Fibroblast of lung (primary cell): ENCODE data around the gene GPC5. TPM values are rescaled to one million over a fixed set of nuclear protein-coding genes. Genes with fewer than 3 reads are reported as not detected.

Experiments
- DNase-seq, 2 donors: peaks; one replicate each; pipeline versions ENCODE4 v3.0.0 to v3.0.0-alpha.2; 2010; ENCODE audit warnings: low read depth in 2 of 2
- H2AFZ ChIP-seq: 2 replicates; pipeline ENCODE4 v1.5.1; 2012; ENCODE audit warnings: low read length, control low read depth, inconsistent platforms
- H3K27ac ChIP-seq: 2 replicates; pipeline ENCODE4 v1.5.1; 2011; ENCODE audit warnings: low read length, control low read depth; ENCODE audit not compliant: insufficient read depth
- H3K27me3 ChIP-seq: 2 replicates; pipeline ENCODE4 v1.5.1; 2011; ENCODE audit warnings: mild to moderate bottlenecking, low read length; ENCODE audit not compliant: control insufficient read depth, insufficient read depth
- H3K36me3 ChIP-seq: 2 replicates; pipeline ENCODE4 v1.5.1; 2011; ENCODE audit warnings: low read length; ENCODE audit not compliant: control insufficient read depth, insufficient read depth
- H3K4me1 ChIP-seq: 2 replicates; pipeline ENCODE4 v1.5.1; 2011; ENCODE audit warnings: low read length; ENCODE audit not compliant: control insufficient read depth, insufficient read depth; ENCODE audit errors: extremely low read depth
- H3K4me2 ChIP-seq: 2 replicates; pipeline ENCODE4 v1.5.1; 2011; ENCODE audit warnings: low read length, control low read depth; ENCODE audit not compliant: insufficient read depth; ENCODE audit errors: extremely low read depth
- H3K4me3 ChIP-seq, 4 experiments: fragments of 200-600 bp in 1 of 4; sonication (generic) in 1 of 4; replicated peaks in 1 of 4; 2 replicates each; pipeline ENCODE4 v1.5.1; 2011 to 2016; ENCODE audit warnings: low read length in 4 of 4, low read depth in 3 of 4, mild to moderate bottlenecking in 3 of 4, control low read depth in 2 of 4, inconsistent platforms in 1 of 4, mixed read lengths in 1 of 4; ENCODE audit not compliant: insufficient read depth in 1 of 4; ENCODE audit errors: control extremely low read depth in 1 of 4
- H3K79me2 ChIP-seq: 2 replicates; pipeline ENCODE4 v1.5.1; 2012; ENCODE audit warnings: mild to moderate bottlenecking, low read length, inconsistent platforms; ENCODE audit not compliant: control insufficient read depth, insufficient read depth
- H3K9ac ChIP-seq: 2 replicates; pipeline ENCODE4 v1.5.1; 2011; ENCODE audit warnings: mild to moderate bottlenecking, low read length, control low read depth; ENCODE audit not compliant: insufficient read depth
- H3K9me3 ChIP-seq: 2 replicates; pipeline ENCODE4 v1.5.1; 2012; ENCODE audit warnings: low read depth, low read length; ENCODE audit not compliant: control insufficient read depth, insufficient read depth
- H4K20me1 ChIP-seq: 2 replicates; pipeline ENCODE4 v1.5.1; 2011; ENCODE audit warnings: low read length; ENCODE audit not compliant: control insufficient read depth, insufficient read depth; ENCODE audit errors: extremely low read depth
- EZH2 ChIP-seq: IDR thresholded peaks from 2 replicates; pipeline ENCODE4 v1.5.1; 2012; ENCODE audit warnings: low read length, control low read depth, mild to moderate bottlenecking; ENCODE audit errors: missing control alignments
- polyA plus RNA-seq, 2 donors: library from polyadenylated mRNA; depleted of rRNA in 1 of 2; stranded (reverse) in 1 of 2; unstranded in 1 of 2; fragments of >200 nt; gene quantifications; 2 replicates each; pipeline ENCODE4 v1.2.1, GENCODE V29; 2011 to 2012; ENCODE audit warnings: missing spikeins in 1 of 2
- total RNA-seq: library from RNA; depleted of rRNA; stranded (reverse); fragments of >200 nt; gene quantifications from 2 replicates; pipeline ENCODE4 v1.2.1, GENCODE V29; 2014
- TF ChIP-seq, protein P1 (sequence below), 2 donors: IDR thresholded peaks in 1 of 2; conservative IDR thresholded peaks in 1 of 2; 1 replicate in 1 of 2; 2 replicates in 1 of 2; pipeline ENCODE4 v1.5.1; 2011 to 2012; ENCODE audit warnings: low read length in 2 of 2, control low read depth in 1 of 2, inconsistent platforms in 1 of 2, low read depth in 1 of 2, mild to moderate bottlenecking in 1 of 2

The GPC5 gene
- total and polyA plus RNA-seq, 2 donors (not counting 1 experiment from before 2014, with no cell fraction given) = 0.17 TPM; not detected in 1

DNA sequence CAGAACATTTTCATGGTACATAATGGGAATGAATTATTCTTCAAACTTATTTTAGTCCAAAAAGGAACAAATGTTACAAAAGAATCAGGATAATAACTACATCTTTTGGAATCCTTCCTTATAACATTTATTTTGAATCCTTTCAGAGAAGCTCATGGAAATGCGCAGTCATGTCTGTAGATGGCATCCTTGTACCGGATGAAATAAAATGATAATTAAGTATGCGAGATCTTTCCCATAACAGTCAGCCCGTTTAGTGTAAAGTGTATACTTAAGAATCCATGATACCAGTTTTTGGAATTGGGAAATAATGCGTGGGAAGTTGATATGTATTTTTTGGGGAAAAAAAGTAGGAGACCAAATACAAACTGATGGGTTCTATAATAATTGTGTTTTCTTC, 418.8 kb downstream of the GPC5 start:
- H3K79me2 ChIP-seq = no peaks in the 10 kb centered on the region
- no peaks in the 10 kb centered on the region for H3K4me1 ChIP-seq
- no peak overlapping the region for H2AFZ ChIP-seq
- no peak overlapping the region for H3K9ac ChIP-seq
- no peak overlapping the region for H3K4me2 ChIP-seq
- H3K36me3 ChIP-seq = no peaks in the 10 kb centered on the region
- no peak overlapping the region for H3K27ac ChIP-seq
- DNase-seq = peak; percentile 30 to 66
- H4K20me1 ChIP-seq = no peaks in the 10 kb centered on the region
- H3K4me3 ChIP-seq = no peak overlapping the region
- TF ChIP-seq, protein P1, sequence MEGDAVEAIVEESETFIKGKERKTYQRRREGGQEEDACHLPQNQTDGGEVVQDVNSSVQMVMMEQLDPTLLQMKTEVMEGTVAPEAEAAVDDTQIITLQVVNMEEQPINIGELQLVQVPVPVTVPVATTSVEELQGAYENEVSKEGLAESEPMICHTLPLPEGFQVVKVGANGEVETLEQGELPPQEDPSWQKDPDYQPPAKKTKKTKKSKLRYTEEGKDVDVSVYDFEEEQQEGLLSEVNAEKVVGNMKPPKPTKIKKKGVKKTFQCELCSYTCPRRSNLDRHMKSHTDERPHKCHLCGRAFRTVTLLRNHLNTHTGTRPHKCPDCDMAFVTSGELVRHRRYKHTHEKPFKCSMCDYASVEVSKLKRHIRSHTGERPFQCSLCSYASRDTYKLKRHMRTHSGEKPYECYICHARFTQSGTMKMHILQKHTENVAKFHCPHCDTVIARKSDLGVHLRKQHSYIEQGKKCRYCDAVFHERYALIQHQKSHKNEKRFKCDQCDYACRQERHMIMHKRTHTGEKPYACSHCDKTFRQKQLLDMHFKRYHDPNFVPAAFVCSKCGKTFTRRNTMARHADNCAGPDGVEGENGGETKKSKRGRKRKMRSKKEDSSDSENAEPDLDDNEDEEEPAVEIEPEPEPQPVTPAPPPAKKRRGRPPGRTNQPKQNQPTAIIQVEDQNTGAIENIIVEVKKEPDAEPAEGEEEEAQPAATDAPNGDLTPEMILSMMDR (conservative IDR thresholded peaks at IDR 0.05 in 1 of 2, IDR thresholded peaks at IDR 0.05 in 1 of 2; ENCODE audit: low read depth in 1 of 2, low read length in 2 of 2) = peak in 1 of 2 donors; percentile 64
- no peak for TF ChIP-seq EZH2
- H3K27me3 ChIP-seq = no peaks in the 10 kb centered on the region
- no peaks in the 10 kb centered on the region for H3K9me3 ChIP-seq

DNA sequence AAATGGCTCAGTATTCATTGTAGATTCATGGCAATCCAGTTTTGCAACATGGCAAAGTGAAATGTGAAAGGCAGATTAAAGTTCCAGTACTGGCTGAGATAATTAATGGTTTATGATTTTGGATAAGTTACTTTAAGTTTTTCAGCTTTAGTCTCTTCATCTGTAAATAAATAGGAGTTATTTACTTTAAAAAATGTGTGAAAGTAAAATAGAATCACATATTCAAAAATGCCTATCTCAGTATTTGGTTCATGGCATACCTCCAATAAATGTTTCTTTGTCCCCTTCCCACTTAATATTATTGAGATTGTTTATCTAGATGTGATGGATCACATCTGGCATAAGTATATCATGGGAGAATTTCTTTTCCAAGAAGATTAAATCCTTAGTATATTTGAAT, 426.0 kb downstream of the GPC5 start:
- H3K4me1 ChIP-seq = no peaks in the 10 kb centered on the region
- TF ChIP-seq, protein P1 (conservative IDR thresholded peaks at IDR 0.05 in 1 of 2, IDR thresholded peaks at IDR 0.05 in 1 of 2; ENCODE audit: low read depth in 1 of 2, low read length in 2 of 2) = no peak
- TF ChIP-seq EZH2 = no peak
- no peaks in the 10 kb centered on the region for H3K79me2 ChIP-seq
- H4K20me1 ChIP-seq = no peaks in the 10 kb centered on the region
- no peak for DNase-seq
- no peak overlapping the region for H3K27ac ChIP-seq
- no peak overlapping the region for H3K9ac ChIP-seq
- no peaks in the 10 kb centered on the region for H3K36me3 ChIP-seq
- H2AFZ ChIP-seq = no peak overlapping the region
- H3K27me3 ChIP-seq = no peaks in the 10 kb centered on the region
- no peak overlapping the region for H3K4me2 ChIP-seq
- no peak overlapping the region for H3K4me3 ChIP-seq
- H3K9me3 ChIP-seq = no peaks in the 10 kb centered on the region

DNA sequence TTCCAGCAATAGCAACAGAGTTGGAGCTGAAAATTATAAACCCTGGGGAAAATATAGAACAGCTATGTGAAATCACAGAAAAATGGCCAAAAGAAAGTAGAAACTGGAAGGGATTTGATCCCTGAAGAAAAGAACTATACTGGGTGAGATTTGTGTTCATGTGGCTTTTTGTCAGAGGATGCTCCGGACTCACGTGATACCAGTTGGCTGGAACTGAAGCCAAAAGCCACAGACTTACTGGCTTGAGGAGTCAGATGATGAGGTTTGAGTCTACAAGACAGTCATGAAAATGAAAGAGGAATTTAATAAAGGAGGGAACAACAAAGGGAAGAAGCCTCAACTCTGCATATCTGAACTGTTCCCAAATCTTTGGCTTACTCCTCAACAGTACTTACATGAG, 427.1 kb downstream of the GPC5 start:
- no peak overlapping the region for H3K27ac ChIP-seq
- no peaks in the 10 kb centered on the region for H3K4me1 ChIP-seq
- H3K79me2 ChIP-seq = no peaks in the 10 kb centered on the region
- H3K4me2 ChIP-seq = no peak overlapping the region
- H3K9me3 ChIP-seq = no peaks in the 10 kb centered on the region
- no peaks in the 10 kb centered on the region for H3K27me3 ChIP-seq
- DNase-seq = no peak
- no peak overlapping the region for H3K4me3 ChIP-seq
- TF ChIP-seq EZH2 = no peak
- TF ChIP-seq, protein P1 (conservative IDR thresholded peaks at IDR 0.05 in 1 of 2, IDR thresholded peaks at IDR 0.05 in 1 of 2; ENCODE audit: low read depth in 1 of 2, low read length in 2 of 2) = no peak
- no peaks in the 10 kb centered on the region for H4K20me1 ChIP-seq
- H3K9ac ChIP-seq = no peak overlapping the region
- H3K36me3 ChIP-seq = no peaks in the 10 kb centered on the region
- no peak overlapping the region for H2AFZ ChIP-seq
